ENCODE results near the gene FBXL7.

The FBXL7 gene

GRCh38 chr5:15487228-15487627 is 12.8 kb upstream of the FBXL7 start:
- DNase-seq (ENCODE audit: low spot score in 2 of 2): no peak
- H3K4me1 ChIP-seq: no peaks in the 10 kb centered on the region
- H3K9me3 ChIP-seq: no peaks in the 10 kb centered on the region
- no peak overlapping the region for H3K4me3 ChIP-seq
- H3K27me3 ChIP-seq (ENCODE audit: low read depth): peaks cover 9% of the 10 kb centered on the region; the same call in 1 of the 2 replicates
- H3K36me3 ChIP-seq (replicated peaks): no peaks in the 10 kb centered on the region
- in situ Hi-C loops (cut with MboI; ENCODE audit: low sequenced_read_pairs): no loop called here

DNA sequence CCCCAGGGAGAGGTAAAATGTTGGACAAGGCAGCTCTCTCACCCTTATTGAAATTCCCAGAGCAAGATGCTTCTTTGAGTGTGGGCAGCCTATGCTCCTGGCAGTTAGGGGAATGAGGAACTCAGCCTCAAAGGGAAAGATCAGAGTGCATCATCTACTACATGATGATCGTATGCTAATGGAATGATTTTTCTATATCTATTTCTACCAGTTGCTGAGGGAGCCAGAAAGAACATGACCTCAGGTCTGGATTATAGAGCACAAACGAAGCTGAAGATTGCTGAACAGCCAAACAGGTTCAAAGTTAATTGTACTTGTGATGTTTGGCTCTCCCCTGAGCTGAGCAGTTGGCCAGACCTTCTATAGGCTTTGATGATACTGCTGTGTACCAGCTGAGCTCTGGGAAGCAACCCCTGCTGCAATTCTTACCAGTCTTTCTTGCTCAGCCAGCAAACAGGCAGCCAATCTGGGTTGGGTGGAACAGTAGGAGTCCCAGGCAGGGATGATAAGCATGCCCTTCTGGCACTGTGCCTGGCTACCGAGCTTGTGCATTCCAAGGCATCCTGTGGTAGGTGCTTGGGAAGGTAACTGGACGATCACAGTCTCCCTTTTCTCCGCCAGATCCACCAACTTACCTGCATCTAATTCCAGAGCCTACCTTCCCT is 10.3 kb upstream of the FBXL7 start:
- in situ Hi-C loops (cut with MboI; ENCODE audit: low sequenced_read_pairs): no loop called here
- no peak overlapping the region for H3K4me3 ChIP-seq
- no peaks in the 10 kb centered on the region for H3K4me1 ChIP-seq
- no peaks in the 10 kb centered on the region for H3K9me3 ChIP-seq
- no peaks in the 10 kb centered on the region for H3K36me3 ChIP-seq (replicated peaks)
- DNase-seq (ENCODE audit: low spot score in 2 of 2): no peak
- H3K27me3 ChIP-seq (ENCODE audit: low read depth): peaks cover 14% of the 10 kb centered on the region

DNA sequence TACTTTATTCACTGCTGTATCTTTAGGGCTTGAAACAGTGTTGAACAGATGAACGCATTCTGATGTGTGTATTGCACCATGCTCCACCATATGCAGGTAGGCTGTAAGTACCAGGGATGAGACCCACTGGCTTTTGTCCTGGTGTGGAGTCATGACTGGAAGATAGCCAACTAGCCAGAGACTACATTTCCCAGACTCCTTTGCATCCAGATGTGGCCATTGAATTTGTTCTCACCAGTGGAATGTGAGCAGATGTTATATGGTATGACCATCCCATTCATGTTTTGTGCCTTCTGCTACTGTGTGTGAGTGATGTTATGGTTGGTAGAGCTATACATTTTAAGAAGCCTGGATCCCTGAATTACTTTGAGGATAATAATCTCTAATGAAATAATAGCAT is 7.4 kb upstream of the FBXL7 start:
- no peaks in the 10 kb centered on the region for H3K36me3 ChIP-seq (replicated peaks)
- in situ Hi-C loops (cut with MboI; ENCODE audit: low sequenced_read_pairs): no loop called here
- H3K4me1 ChIP-seq: no peaks in the 10 kb centered on the region
- H3K4me3 ChIP-seq: no peak overlapping the region
- no peaks in the 10 kb centered on the region for H3K9me3 ChIP-seq
- peaks cover 17% of the 10 kb centered on the region for H3K27me3 ChIP-seq (ENCODE audit: low read depth)
- no peak for DNase-seq (ENCODE audit: low spot score in 2 of 2)

DNA sequence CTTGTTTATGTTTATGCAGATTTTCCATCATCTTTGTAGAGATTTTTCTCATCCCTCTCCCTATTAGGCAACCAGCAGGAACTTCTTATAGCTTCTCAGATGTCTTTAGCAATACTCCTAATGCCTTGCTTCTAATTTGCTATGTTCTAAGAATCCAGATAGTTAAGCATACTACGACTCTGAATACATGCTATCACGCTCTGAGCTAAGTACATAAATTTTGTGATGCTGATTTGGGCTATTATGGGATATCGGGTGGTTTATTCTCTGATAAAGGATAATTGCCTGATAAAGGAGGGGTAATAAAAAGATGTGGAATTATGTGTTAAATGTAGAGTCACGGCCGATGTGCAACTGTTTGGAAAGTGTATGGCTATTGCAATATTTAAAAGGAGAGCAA is 6.5 kb upstream of the FBXL7 start:
- in situ Hi-C loops (cut with MboI; ENCODE audit: low sequenced_read_pairs): no loop called here
- no peak for DNase-seq (ENCODE audit: low spot score in 2 of 2)
- no peaks in the 10 kb centered on the region for H3K9me3 ChIP-seq
- H3K4me1 ChIP-seq: no peaks in the 10 kb centered on the region
- peaks cover 17% of the 10 kb centered on the region for H3K27me3 ChIP-seq (ENCODE audit: low read depth)
- no peaks in the 10 kb centered on the region for H3K36me3 ChIP-seq (replicated peaks)
- no peak overlapping the region for H3K4me3 ChIP-seq

DNA sequence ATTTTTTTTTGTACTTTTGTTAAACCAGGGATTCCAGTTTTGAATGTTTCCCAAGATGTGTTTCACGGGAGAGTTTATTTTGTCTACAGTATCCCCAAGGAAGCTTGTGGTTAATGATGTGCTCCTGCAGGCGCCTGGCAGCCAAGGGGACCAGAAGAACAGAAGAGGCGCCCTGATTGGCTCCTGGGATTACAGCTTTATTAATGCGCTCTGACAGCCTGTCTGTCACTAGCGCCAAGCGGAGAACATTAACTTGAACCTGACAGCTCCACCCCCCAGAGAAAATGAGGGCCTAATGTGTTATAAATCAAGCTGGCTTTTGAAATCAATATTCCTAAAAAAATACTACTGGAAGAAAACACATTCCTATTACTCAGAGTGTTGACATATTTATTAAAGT is 5.0 kb upstream of the FBXL7 start:
- H3K4me1 ChIP-seq: peaks cover 8% of the 10 kb centered on the region
- no peak overlapping the region for H3K4me3 ChIP-seq
- H3K9me3 ChIP-seq: no peaks in the 10 kb centered on the region
- in situ Hi-C loops (cut with MboI; ENCODE audit: low sequenced_read_pairs): no loop called here
- H3K36me3 ChIP-seq (replicated peaks): no peaks in the 10 kb centered on the region
- peak; percentile 21 to 43 for DNase-seq (ENCODE audit: low spot score in 2 of 2)
- H3K27me3 ChIP-seq (ENCODE audit: low read depth): peaks cover 15% of the 10 kb centered on the region

GRCh38 chr5:15496886-15497285 is 3.1 kb upstream of the FBXL7 start:
- in situ Hi-C loops (cut with MboI; ENCODE audit: low sequenced_read_pairs): no loop called here
- no peak for DNase-seq (ENCODE audit: low spot score in 2 of 2)
- no peak overlapping the region for H3K4me3 ChIP-seq
- no peaks in the 10 kb centered on the region for H3K9me3 ChIP-seq
- H3K27me3 ChIP-seq (ENCODE audit: low read depth): peaks cover 9% of the 10 kb centered on the region
- H3K4me1 ChIP-seq: peaks cover 8% of the 10 kb centered on the region
- no peaks in the 10 kb centered on the region for H3K36me3 ChIP-seq (replicated peaks)

GRCh38 chr5:15500325-15501001 is 483 bp downstream of the FBXL7 start:
- Histone ChIP-seq H3K27me3 (ENCODE audit: low read depth) (peaks cover 3% of the 10 kb centered on the region; the same call in 1 of the 2 replicates), H3K9me3 (no peaks in the 10 kb centered on the region), H3K4me1 (peaks cover 13% of the 10 kb centered on the region), H3K4me3 (peak overlapping the region; percentile 67), H3K36me3 (replicated peaks) (no peaks in the 10 kb centered on the region)
- peak in 1 of 2 experiments; percentile 58 for DNase-seq (ENCODE audit: low spot score in 2 of 2)
- in situ Hi-C loops (cut with MboI; ENCODE audit: low sequenced_read_pairs): no loop called here

- H3K4me1 ChIP-seq: peaks cover 13% of the 10 kb centered on the region
- no peaks in the 10 kb centered on the region for H3K36me3 ChIP-seq (replicated peaks)
- no peaks in the 10 kb centered on the region for H3K27me3 ChIP-seq (ENCODE audit: low read depth)
- peak; percentile 61 to 79 for DNase-seq (ENCODE audit: low spot score in 2 of 2)
- H3K4me3 ChIP-seq: peak overlapping the region; percentile 67
- in situ Hi-C loops (cut with MboI; ENCODE audit: low sequenced_read_pairs): no loop called here
- no peaks in the 10 kb centered on the region for H3K9me3 ChIP-seq
These were observed 1.3 kb downstream of the FBXL7 start for GRCh38 chr5:15501091-15501791.

GRCh38 chr5:15502208-15502607 is 2.2 kb downstream of the FBXL7 start:
- Histone ChIP-seq H3K9me3 (no peaks in the 10 kb centered on the region), H3K27me3 (ENCODE audit: low read depth) (no peaks in the 10 kb centered on the region), H3K4me1 (peaks cover 21% of the 10 kb centered on the region), H3K4me3 (peak overlapping the region; percentile 67), H3K36me3 (replicated peaks) (no peaks in the 10 kb centered on the region)
- in situ Hi-C loops (cut with MboI; ENCODE audit: low sequenced_read_pairs): no loop called here
- DNase-seq (ENCODE audit: low spot score in 2 of 2): peak; percentile 17 to 51

DNA sequence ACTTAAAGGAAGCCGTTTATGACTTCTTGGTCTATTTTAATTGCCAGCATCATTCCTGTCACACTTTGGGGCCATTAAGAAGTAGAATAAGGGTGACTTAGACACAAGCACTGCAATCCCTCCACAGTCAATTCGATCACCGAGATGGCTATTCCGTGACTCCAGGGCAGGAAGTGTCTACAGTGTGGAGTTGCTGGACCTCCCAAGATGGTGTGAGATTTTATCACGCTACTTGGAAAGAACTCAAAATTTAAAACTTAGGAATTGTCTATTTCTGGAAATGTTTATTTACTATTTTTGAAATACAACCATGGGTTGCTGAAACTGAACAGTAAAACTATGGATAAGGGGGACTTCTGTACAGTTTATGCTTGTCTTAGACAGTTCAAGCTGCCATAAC is 6.2 kb downstream of the FBXL7 start:
- DNase-seq (ENCODE audit: low spot score in 2 of 2): no peak
- Histone ChIP-seq H3K4me1 (peaks cover 17% of the 10 kb centered on the region), H3K36me3 (replicated peaks) (no peaks in the 10 kb centered on the region), H3K27me3 (ENCODE audit: low read depth) (no peaks in the 10 kb centered on the region), H3K4me3 (no peak overlapping the region), H3K9me3 (no peaks in the 10 kb centered on the region)
- in situ Hi-C loops (cut with MboI; ENCODE audit: low sequenced_read_pairs): no loop called here

DNA sequence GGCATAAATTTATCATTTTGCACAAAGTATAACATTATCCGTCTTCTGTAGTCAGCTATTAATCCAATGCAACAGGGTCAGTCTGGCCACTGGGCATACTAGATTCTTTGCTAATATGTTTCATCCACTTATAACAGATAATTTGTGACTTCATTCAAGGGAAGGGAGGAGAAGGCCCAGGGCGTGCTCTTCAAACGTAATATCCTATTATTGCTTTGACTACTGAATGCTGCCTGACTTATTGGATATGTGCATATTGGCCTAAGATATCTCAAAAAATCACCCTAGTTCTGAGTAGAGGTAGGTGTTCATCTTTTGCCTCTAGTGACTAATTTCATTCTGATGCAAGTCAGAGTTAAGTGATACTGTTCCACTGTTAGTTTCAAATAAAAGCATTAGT is 6.9 kb downstream of the FBXL7 start:
- Histone ChIP-seq H3K4me3 (no peak overlapping the region), H3K4me1 (peaks cover 17% of the 10 kb centered on the region), H3K36me3 (replicated peaks) (no peaks in the 10 kb centered on the region), H3K27me3 (ENCODE audit: low read depth) (no peaks in the 10 kb centered on the region), H3K9me3 (no peaks in the 10 kb centered on the region)
- in situ Hi-C loops (cut with MboI; ENCODE audit: low sequenced_read_pairs): no loop called here
- peak in 1 of 2 experiments; percentile 4 for DNase-seq (ENCODE audit: low spot score in 2 of 2)

DNA sequence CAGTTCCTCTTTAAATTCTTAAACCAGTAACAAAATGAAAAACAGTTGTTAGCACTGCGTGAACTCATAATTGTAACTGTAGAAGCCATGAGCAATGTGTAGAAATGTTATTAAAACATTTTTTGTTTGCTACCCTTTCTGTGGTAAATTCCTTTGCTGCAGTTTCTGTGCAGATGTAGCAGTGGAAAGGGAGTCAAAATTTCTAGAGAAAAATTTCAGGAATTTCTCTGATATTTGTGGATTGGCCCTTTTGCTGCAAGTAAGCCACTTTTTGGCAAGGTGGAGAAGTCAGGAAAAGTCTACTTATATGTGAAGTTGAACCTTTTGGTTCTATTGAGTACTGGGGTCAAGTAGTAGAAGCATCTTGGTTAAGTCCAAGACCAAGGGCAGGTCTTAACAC is 10.1 kb downstream of the FBXL7 start:
- Histone ChIP-seq H3K4me3 (no peak overlapping the region), H3K4me1 (peaks cover 12% of the 10 kb centered on the region), H3K36me3 (replicated peaks) (no peaks in the 10 kb centered on the region), H3K9me3 (no peaks in the 10 kb centered on the region), H3K27me3 (ENCODE audit: low read depth) (no peaks in the 10 kb centered on the region)
- in situ Hi-C loops (cut with MboI; ENCODE audit: low sequenced_read_pairs): no loop called here
- DNase-seq (ENCODE audit: low spot score in 2 of 2): no peak

DNA sequence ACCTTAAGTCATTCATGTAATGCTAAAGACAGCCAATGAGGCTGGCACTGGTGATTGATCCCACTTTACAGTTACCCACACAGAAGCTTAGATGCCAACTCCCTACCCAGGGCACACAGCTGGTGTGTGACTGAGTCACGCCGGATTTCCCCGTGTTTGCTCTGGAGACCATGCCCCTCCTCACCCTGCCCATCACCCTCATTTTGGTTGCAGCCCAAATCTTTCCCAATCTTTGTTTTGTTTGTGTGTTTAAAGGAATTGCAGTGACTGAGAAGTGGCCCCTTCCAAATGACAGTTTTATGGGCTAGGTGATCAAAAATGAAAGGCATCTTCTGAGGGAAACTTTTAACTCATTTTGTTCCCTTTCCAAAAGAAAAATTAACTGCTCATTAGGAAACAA is 10.9 kb downstream of the FBXL7 start:
- Histone ChIP-seq H3K36me3 (replicated peaks) (no peaks in the 10 kb centered on the region), H3K4me3 (no peak overlapping the region), H3K27me3 (ENCODE audit: low read depth) (no peaks in the 10 kb centered on the region), H3K4me1 (peaks cover 12% of the 10 kb centered on the region), H3K9me3 (no peaks in the 10 kb centered on the region)
- DNase-seq (ENCODE audit: low spot score in 2 of 2): no peak
- in situ Hi-C loops (cut with MboI; ENCODE audit: low sequenced_read_pairs): no loop called here

DNA sequence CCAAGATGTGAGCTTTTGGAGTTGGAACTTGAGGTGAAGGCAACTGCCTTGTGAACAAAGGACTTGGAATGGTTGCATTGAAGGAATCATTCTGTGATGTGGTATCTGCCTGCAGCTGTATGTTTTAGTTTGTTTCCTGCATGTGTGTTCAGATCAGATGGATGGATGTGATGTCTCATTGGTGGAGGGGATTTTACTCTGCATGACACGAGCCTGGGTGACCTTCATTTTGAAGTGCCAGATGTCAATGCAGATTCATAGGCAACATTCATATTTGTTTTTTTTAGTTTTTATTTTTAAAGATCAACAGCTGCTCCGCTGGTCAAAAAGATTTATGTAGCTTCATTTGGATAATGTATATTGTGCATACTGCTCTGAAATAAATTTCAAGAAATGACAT is 13.5 kb downstream of the FBXL7 start:
- in situ Hi-C loops (cut with MboI; ENCODE audit: low sequenced_read_pairs): no loop called here
- H3K4me3 ChIP-seq: no peak overlapping the region

More for the DNA sequence above, 13.5 kb downstream of the FBXL7 start:
- no peaks in the 10 kb centered on the region for H3K36me3 ChIP-seq (replicated peaks)
- no peak for DNase-seq (ENCODE audit: low spot score in 2 of 2)
- no peaks in the 10 kb centered on the region for H3K27me3 ChIP-seq (ENCODE audit: low read depth)
- H3K9me3 ChIP-seq: no peaks in the 10 kb centered on the region; the same call in 1 of the 2 replicates
- H3K4me1 ChIP-seq: no peaks in the 10 kb centered on the region
